ENCODE results near the gene NKX1-2.

The NKX1-2 gene

GRCh38 chr10:124477614-124478363 is 28.0 kb upstream of the NKX1-2 start:
- Histone ChIP-seq H3K27me3 (no peaks in the 10 kb centered on the region), H3K9ac (no peak overlapping the region), H3K4me3 (no peak overlapping the region), H3K27ac (no peak overlapping the region), H3K36me3 (no peaks in the 10 kb centered on the region), H3K4me1 (peaks cover 11% of the 10 kb centered on the region), H4K20me1 (no peaks in the 10 kb centered on the region), H3K4me2 (no peak overlapping the region), H3K9me3 (no peaks in the 10 kb centered on the region)
- TF ChIP-seq Cebpa-rat (IDR thresholded peaks at IDR 0.05): no peak

- peaks cover 11% of the 10 kb centered on the region for H3K4me1 ChIP-seq
- H3K4me3 ChIP-seq: no peak overlapping the region
- no peak overlapping the region for H3K9ac ChIP-seq
- no peak overlapping the region for H3K27ac ChIP-seq
- no peaks in the 10 kb centered on the region for H3K9me3 ChIP-seq
- H3K4me2 ChIP-seq: no peak overlapping the region
- no peaks in the 10 kb centered on the region for H3K27me3 ChIP-seq
- no peaks in the 10 kb centered on the region for H4K20me1 ChIP-seq
- no peak for TF ChIP-seq Cebpa-rat (IDR thresholded peaks at IDR 0.05)
- no peaks in the 10 kb centered on the region for H3K36me3 ChIP-seq
Measured at GRCh38 chr10:124476043-124476725, 26.3 kb upstream of the NKX1-2 start.

- no peak for TF ChIP-seq Cebpa-rat (IDR thresholded peaks at IDR 0.05)
- peaks cover 11% of the 10 kb centered on the region for H3K4me1 ChIP-seq
- peak overlapping the region; percentile 58 for H3K4me2 ChIP-seq
- H3K36me3 ChIP-seq: no peaks in the 10 kb centered on the region
- no peak overlapping the region for H3K9ac ChIP-seq
- H3K27ac ChIP-seq: no peak overlapping the region
- no peaks in the 10 kb centered on the region for H4K20me1 ChIP-seq
- H3K4me3 ChIP-seq: no peak overlapping the region
- no peaks in the 10 kb centered on the region for H3K9me3 ChIP-seq
- no peaks in the 10 kb centered on the region for H3K27me3 ChIP-seq
Measured at GRCh38 chr10:124474514-124475070, 24.8 kb upstream of the NKX1-2 start.

DNA sequence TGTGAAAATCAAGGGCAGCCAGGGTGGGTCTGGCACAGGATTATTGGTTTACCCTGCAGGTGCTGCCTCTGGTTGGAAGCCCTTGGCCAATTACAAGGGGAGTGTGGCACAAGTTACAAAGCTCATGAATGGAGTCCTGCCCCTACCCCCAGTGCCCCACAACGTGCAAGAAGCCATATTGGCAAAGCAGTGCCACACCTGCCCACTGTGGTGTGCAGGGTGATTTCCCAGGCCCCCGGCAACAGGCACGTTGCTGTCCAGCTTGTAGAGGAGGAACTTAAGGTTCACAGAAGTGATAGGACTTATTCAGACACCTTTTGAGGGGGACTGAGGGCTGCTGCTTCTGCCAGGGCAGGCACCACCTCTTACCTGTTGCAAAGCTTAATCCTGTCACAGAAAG is 23.2 kb upstream of the NKX1-2 start:
- no peak overlapping the region for H3K4me3 ChIP-seq
- no peaks in the 10 kb centered on the region for H3K27me3 ChIP-seq
- no peaks in the 10 kb centered on the region for H4K20me1 ChIP-seq
- H3K9me3 ChIP-seq: no peaks in the 10 kb centered on the region
- TF ChIP-seq Cebpa-rat (IDR thresholded peaks at IDR 0.05): no peak
- no peaks in the 10 kb centered on the region for H3K36me3 ChIP-seq
- no peak overlapping the region for H3K27ac ChIP-seq
- H3K9ac ChIP-seq: no peak overlapping the region
- H3K4me2 ChIP-seq: no peak overlapping the region
- H3K4me1 ChIP-seq: peaks cover 12% of the 10 kb centered on the region

GRCh38 chr10:124472071-124472470 is 22.2 kb upstream of the NKX1-2 start:
- H3K9me3 ChIP-seq: no peaks in the 10 kb centered on the region
- H4K20me1 ChIP-seq: no peaks in the 10 kb centered on the region
- H3K27me3 ChIP-seq: no peaks in the 10 kb centered on the region
- H3K27ac ChIP-seq: no peak overlapping the region
- no peaks in the 10 kb centered on the region for H3K36me3 ChIP-seq
- no peak overlapping the region for H3K4me3 ChIP-seq
- TF ChIP-seq Cebpa-rat (IDR thresholded peaks at IDR 0.05): no peak
- no peak overlapping the region for H3K9ac ChIP-seq
- no peak overlapping the region for H3K4me2 ChIP-seq
- peaks cover 22% of the 10 kb centered on the region for H3K4me1 ChIP-seq

GRCh38 chr10:124470544-124471434 is 21.0 kb upstream of the NKX1-2 start:
- Histone ChIP-seq H3K27me3 (no peaks in the 10 kb centered on the region), H3K4me2 (no peak overlapping the region), H3K9ac (no peak overlapping the region), H4K20me1 (no peaks in the 10 kb centered on the region), H3K4me3 (no peak overlapping the region), H3K27ac (no peak overlapping the region), H3K36me3 (no peaks in the 10 kb centered on the region), H3K9me3 (no peaks in the 10 kb centered on the region), H3K4me1 (peaks cover 25% of the 10 kb centered on the region)
- no peak for TF ChIP-seq Cebpa-rat (IDR thresholded peaks at IDR 0.05)

GRCh38 chr10:124469956-124470484 is 20.2 kb upstream of the NKX1-2 start:
- TF ChIP-seq Cebpa-rat (IDR thresholded peaks at IDR 0.05): no peak
- no peak overlapping the region for H3K4me2 ChIP-seq
- no peak overlapping the region for H3K4me3 ChIP-seq
- peaks cover 33% of the 10 kb centered on the region for H3K4me1 ChIP-seq
- no peaks in the 10 kb centered on the region for H3K9me3 ChIP-seq
- H3K27ac ChIP-seq: no peak overlapping the region
- H3K9ac ChIP-seq: no peak overlapping the region
- no peaks in the 10 kb centered on the region for H3K36me3 ChIP-seq
- H3K27me3 ChIP-seq: no peaks in the 10 kb centered on the region
- H4K20me1 ChIP-seq: no peaks in the 10 kb centered on the region

GRCh38 chr10:124468624-124469023 is 18.8 kb upstream of the NKX1-2 start:
- Histone ChIP-seq H3K4me3 (no peak overlapping the region), H3K9ac (no peak overlapping the region), H3K27me3 (no peaks in the 10 kb centered on the region), H3K27ac (no peak overlapping the region), H3K4me1 (peaks cover 27% of the 10 kb centered on the region), H3K9me3 (no peaks in the 10 kb centered on the region), H3K36me3 (no peaks in the 10 kb centered on the region), H3K4me2 (no peak overlapping the region), H4K20me1 (no peaks in the 10 kb centered on the region)
- TF ChIP-seq Cebpa-rat (IDR thresholded peaks at IDR 0.05): no peak

- H3K4me3 ChIP-seq: no peak overlapping the region
- H3K9ac ChIP-seq: no peak overlapping the region
- H3K4me2 ChIP-seq: peak overlapping the region; percentile 17; the same call in 1 of the 2 replicates
- no peak for TF ChIP-seq Cebpa-rat (IDR thresholded peaks at IDR 0.05)
- no peaks in the 10 kb centered on the region for H3K27me3 ChIP-seq
- peaks cover 27% of the 10 kb centered on the region for H3K4me1 ChIP-seq
- H3K36me3 ChIP-seq: no peaks in the 10 kb centered on the region
- no peak overlapping the region for H3K27ac ChIP-seq
- H3K9me3 ChIP-seq: no peaks in the 10 kb centered on the region
- no peaks in the 10 kb centered on the region for H4K20me1 ChIP-seq
Measured at GRCh38 chr10:124467165-124467564, 17.3 kb upstream of the NKX1-2 start.

Data from BLaER1 (cell line).